Mesendoderm (in vitro differentiated cells): ENCODE data around the gene TP73.

Source experiments
- DNase-seq: peaks from one replicate; pipeline ENCODE4 v3.0.0; 2013
- H2AK5ac ChIP-seq: 2 replicates; pipeline ENCODE4 v1.6.1; 2013; ENCODE audit warnings: low read length, inconsistent platforms
- H2BK120ac ChIP-seq: 2 replicates; pipeline ENCODE4 v1.6.1; 2013; ENCODE audit warnings: low read depth, mild to moderate bottlenecking, low read length, moderate library complexity, mixed read lengths
- H2BK15ac ChIP-seq: replicated peaks from 2 replicates; pipeline ENCODE4 v1.6.1; 2013; ENCODE audit warnings: low read depth, mild to moderate bottlenecking, moderate library complexity
- H2BK5ac ChIP-seq: 2 replicates; pipeline ENCODE4 v1.6.1; 2013; ENCODE audit warnings: low read length, inconsistent platforms
- H3K18ac ChIP-seq: 2 replicates; pipeline ENCODE4 v1.6.1; 2013; ENCODE audit warnings: mild to moderate bottlenecking, low read length, mixed read lengths
- H3K23ac ChIP-seq: one replicate; pipeline ENCODE4 v1.6.1; 2013; ENCODE audit warnings: low read length
- H3K27ac ChIP-seq: 2 replicates; pipeline ENCODE4 v1.5.1; 2013; ENCODE audit warnings: low read depth, mild to moderate bottlenecking, inconsistent platforms, low read length, moderate library complexity
- H3K27me3 ChIP-seq: 2 replicates; pipeline ENCODE4 v1.6.1; 2013; ENCODE audit warnings: low read length, control low read depth, mild to moderate bottlenecking, inconsistent platforms; ENCODE audit not compliant: insufficient read depth, poor library complexity
- H3K36me3 ChIP-seq: 2 replicates; pipeline ENCODE4 v1.6.1; 2013; ENCODE audit warnings: low read length, inconsistent platforms; ENCODE audit not compliant: control insufficient read depth, insufficient read depth
- H3K4ac ChIP-seq: one replicate; pipeline ENCODE4 v1.6.1; 2013; ENCODE audit warnings: low read depth, mild to moderate bottlenecking, low read length, moderate library complexity
- H3K4me1 ChIP-seq: 2 replicates; pipeline ENCODE4 v1.6.1; 2013; ENCODE audit warnings: low read depth, low read length, inconsistent platforms; ENCODE audit not compliant: control insufficient read depth
- H3K4me2 ChIP-seq: 2 replicates; pipeline ENCODE4 v1.6.1; 2013; ENCODE audit warnings: low read length
- H3K4me3 ChIP-seq: 2 replicates; pipeline ENCODE4 v1.5.1; 2013; ENCODE audit warnings: mild to moderate bottlenecking, low read length
- H3K56ac ChIP-seq: one replicate; pipeline ENCODE4 v1.6.1; 2013; ENCODE audit warnings: low read length
- H3K79me1 ChIP-seq: 2 replicates; pipeline ENCODE4 v1.6.1; 2013; ENCODE audit warnings: low read length, inconsistent platforms
- H3K79me2 ChIP-seq: 2 replicates; pipeline ENCODE4 v1.6.1; 2013; ENCODE audit warnings: mild to moderate bottlenecking, low read length; ENCODE audit not compliant: control insufficient read depth, insufficient read depth
- H3K9ac ChIP-seq: 2 replicates; pipeline ENCODE4 v1.6.1; 2013; ENCODE audit warnings: low read length, inconsistent platforms
- H4K5ac ChIP-seq: one replicate; pipeline ENCODE4 v1.6.1; 2013; ENCODE audit warnings: low read length
- H4K8ac ChIP-seq: one replicate; pipeline ENCODE4 v1.6.1; 2013; ENCODE audit warnings: low read depth, mild to moderate bottlenecking, control low read depth, low read length, moderate library complexity
- WGBS: extraction: QIAGEN DNeasy Blood & Tissue Kit; methylation state at CpG from one replicate; pipeline ENCODE4 v1.1.7; 2013; ENCODE audit warnings: low lambda C conversion rate, missing lambda C conversion rate; ENCODE audit not compliant: insufficient coverage; ENCODE audit errors: extremely low coverage; 5-methylcytosine and 5-hydroxymethylcytosine counted together

TP73 gene

DNA sequence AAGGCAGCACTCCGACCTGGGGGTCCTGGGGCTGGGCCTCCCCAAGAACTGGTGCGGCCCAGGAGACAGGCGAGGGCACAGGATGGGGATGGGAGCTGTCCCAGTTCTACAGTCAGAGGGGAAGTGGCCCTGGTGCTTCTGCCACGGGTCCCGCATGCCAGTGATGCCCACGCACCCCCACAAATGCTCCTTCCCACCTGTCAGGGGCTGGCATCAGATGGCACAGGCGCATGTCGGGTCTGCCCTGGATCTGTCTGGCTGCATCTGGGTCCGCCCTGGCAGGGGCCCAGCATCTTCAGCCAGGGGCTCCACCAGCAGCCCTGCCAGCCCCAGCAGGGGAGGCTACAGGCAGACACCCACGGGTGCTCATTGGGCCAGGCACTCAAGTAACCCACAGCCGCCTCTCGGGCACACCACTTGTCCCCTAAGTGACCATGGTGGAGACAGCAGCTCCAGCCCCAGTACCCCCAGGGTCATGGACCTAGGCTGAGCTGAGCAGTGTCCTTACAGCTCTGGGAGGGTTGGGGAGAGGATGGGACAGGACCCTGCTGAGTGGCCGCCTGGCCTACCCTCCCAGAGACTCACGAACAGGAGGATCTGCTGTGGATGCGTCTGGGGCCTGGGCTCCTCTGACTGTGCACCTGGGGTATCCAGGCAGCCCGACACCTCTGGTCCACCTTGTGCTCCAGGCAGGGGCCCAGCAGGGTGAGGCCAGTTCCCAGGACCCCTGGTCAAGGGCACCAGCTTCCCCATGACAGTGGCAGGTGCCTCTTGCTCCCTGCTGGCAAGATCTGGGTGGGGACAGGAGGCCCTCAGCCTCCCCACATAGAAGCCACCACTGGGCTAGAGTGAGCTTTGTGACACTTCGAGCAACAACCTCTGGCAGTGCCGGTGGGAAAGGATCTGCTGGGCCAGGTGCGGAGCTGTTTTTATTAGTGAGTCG is 125.6 kb downstream of the TP73 start:
- no peak overlapping the region for H3K4ac ChIP-seq
- H2BK120ac ChIP-seq: no peak overlapping the region
- H3K9ac ChIP-seq: no peak overlapping the region
- no peak overlapping the region for H3K4me3 ChIP-seq
- no peak overlapping the region for H3K56ac ChIP-seq
- H4K5ac ChIP-seq: no peak overlapping the region
- no peak overlapping the region for H2AK5ac ChIP-seq
- no peaks in the 10 kb centered on the region for H3K79me1 ChIP-seq
- H2BK15ac ChIP-seq: no peak overlapping the region
- H3K79me2 ChIP-seq: no peaks in the 10 kb centered on the region
- no peak overlapping the region for H2BK5ac ChIP-seq
- no peaks in the 10 kb centered on the region for H3K27me3 ChIP-seq
- H3K27ac ChIP-seq: no peak overlapping the region
- no peaks in the 10 kb centered on the region for H3K4me1 ChIP-seq
- H3K23ac ChIP-seq: no peak overlapping the region
- no peak for DNase-seq
- WGBS: no CpG with 5 or more reads among the region's 20 CpGs
- no peak overlapping the region for H3K18ac ChIP-seq
- H3K36me3 ChIP-seq: peaks cover 11% of the 10 kb centered on the region
- H4K8ac ChIP-seq: no peak overlapping the region
- no peak overlapping the region for H3K4me2 ChIP-seq

DNA sequence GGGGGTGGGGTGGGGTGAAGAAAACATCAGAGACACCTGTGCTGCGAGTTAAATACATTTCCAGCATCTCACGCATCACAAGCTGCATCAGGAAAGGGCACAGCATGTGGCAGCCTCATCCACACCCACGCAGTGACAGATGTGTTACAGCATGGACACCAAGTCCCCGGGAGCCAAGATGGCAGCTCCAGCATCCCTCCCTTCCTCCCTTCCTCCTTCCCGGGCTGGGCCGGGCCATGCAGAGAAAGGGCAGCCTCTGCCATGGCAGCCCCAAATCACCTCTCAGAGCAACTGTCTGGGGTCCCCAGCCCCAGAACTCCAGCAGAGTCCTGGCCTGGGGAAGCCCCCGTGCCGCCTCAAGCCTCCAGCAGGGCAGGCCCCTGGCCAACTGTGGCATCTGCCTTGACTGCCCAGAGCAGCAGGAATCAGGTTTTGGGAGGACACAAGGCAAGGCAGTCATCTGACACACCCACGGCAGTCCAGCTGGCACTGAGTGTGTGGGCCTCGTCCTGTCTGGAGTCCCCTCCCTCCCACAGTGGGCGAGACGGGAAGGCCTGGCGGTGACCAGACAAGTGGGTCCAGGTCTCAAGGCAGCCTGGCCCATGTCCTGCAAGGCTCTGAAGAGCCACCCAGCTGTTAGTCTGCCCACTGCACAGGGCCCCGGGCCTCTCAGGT is 126.4 kb downstream of the TP73 start:
- no peaks in the 10 kb centered on the region for H3K27me3 ChIP-seq
- no peak for DNase-seq
- no peaks in the 10 kb centered on the region for H3K79me2 ChIP-seq
- H3K36me3 ChIP-seq: peaks cover 11% of the 10 kb centered on the region
- no peak overlapping the region for H2BK120ac ChIP-seq
- no CpG with 5 or more reads among the region's 14 CpGs for WGBS
- H3K4me2 ChIP-seq: no peak overlapping the region
- H3K4me3 ChIP-seq: no peak overlapping the region
- H4K5ac ChIP-seq: no peak overlapping the region
- no peaks in the 10 kb centered on the region for H3K79me1 ChIP-seq
- H3K27ac ChIP-seq: no peak overlapping the region
- no peak overlapping the region for H3K18ac ChIP-seq
- no peak overlapping the region for H2AK5ac ChIP-seq
- no peak overlapping the region for H2BK5ac ChIP-seq
- no peak overlapping the region for H4K8ac ChIP-seq
- H3K9ac ChIP-seq: no peak overlapping the region
- H3K4ac ChIP-seq: no peak overlapping the region
- H3K56ac ChIP-seq: no peak overlapping the region
- no peak overlapping the region for H2BK15ac ChIP-seq
- no peak overlapping the region for H3K23ac ChIP-seq
- H3K4me1 ChIP-seq: no peaks in the 10 kb centered on the region

DNA sequence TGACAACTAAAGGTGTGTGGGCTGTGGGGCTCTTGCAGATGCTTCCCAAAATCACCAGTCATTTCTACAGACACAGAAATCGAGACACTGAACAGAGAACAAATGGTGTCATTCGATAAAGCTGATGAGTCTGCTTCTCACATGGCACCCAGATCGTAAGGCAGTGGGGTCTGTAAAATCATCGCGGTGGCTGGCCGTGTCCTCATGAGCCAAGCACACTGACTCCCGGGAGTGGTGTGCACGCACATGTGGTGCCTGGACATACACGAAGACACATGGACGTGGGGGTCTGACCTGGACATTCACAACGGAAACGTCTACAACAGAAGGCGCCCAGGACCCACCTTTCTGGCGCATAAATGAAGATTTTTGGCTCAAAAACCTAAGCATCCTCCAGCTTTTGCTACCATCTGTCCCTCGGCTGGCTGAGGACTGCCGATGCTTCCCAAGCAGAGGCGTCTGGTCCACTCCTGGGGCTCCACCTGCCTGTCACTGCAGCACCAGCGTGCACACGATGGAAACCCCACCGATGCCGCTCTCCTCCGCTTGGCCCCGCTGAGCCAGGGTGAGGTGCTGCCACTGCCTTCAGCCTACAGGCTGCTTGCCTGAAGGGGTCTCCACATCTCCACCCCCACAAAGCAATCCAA is 127.1 kb downstream of the TP73 start:
- Histone ChIP-seq H3K79me1 (no peaks in the 10 kb centered on the region), H3K36me3 (peaks cover 14% of the 10 kb centered on the region), H3K4me1 (no peaks in the 10 kb centered on the region), H3K18ac (no peak overlapping the region), H3K27ac (no peak overlapping the region), H3K56ac (no peak overlapping the region), H4K8ac (no peak overlapping the region), H2AK5ac (no peak overlapping the region), H3K9ac (no peak overlapping the region), H3K79me2 (no peaks in the 10 kb centered on the region), H2BK15ac (no peak overlapping the region), H3K4ac (no peak overlapping the region), H3K4me2 (no peak overlapping the region), H3K27me3 (no peaks in the 10 kb centered on the region), H3K23ac (no peak overlapping the region), H4K5ac (no peak overlapping the region), H3K4me3 (no peak overlapping the region), H2BK120ac (no peak overlapping the region), H2BK5ac (no peak overlapping the region)
- no CpG with 5 or more reads among the region's 23 CpGs for WGBS
- DNase-seq: no peak

DNA sequence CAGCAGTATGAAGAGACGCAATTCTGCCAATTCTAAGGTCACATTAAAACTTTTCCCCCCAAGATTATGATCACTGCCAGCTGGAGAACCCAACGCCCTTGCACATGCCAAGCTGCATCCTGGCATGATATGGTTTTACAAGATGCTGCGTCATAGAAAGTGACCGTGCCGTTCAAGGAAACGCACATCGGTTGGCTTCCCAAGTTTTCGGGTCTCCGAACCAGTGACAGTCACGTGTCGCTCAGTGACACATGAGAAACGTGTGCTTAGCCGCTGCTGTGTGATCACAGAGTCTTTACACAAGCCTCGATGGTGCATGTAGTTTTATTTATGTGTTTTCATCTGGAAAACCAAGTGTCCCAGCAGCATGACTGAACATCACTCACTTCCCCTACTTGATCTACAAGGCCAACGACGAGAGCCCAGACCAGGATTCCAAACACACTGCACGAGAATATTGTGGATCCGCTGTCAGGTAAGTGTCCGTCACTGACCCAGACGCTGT is 127.6 kb downstream of the TP73 start:
- no peak for DNase-seq
- Histone ChIP-seq H3K36me3 (peaks cover 15% of the 10 kb centered on the region), H3K79me2 (no peaks in the 10 kb centered on the region), H2AK5ac (no peak overlapping the region), H3K27me3 (no peaks in the 10 kb centered on the region), H2BK15ac (no peak overlapping the region), H3K4me3 (no peak overlapping the region), H4K5ac (no peak overlapping the region), H3K27ac (no peak overlapping the region), H2BK5ac (no peak overlapping the region), H3K4me1 (no peaks in the 10 kb centered on the region), H3K79me1 (no peaks in the 10 kb centered on the region), H3K23ac (no peak overlapping the region), H3K18ac (no peak overlapping the region), H3K4ac (no peak overlapping the region), H2BK120ac (no peak overlapping the region), H3K9ac (no peak overlapping the region), H3K56ac (no peak overlapping the region), H3K4me2 (no peak overlapping the region), H4K8ac (no peak overlapping the region)
- WGBS: no CpG with 5 or more reads among the region's 20 CpGs

DNA sequence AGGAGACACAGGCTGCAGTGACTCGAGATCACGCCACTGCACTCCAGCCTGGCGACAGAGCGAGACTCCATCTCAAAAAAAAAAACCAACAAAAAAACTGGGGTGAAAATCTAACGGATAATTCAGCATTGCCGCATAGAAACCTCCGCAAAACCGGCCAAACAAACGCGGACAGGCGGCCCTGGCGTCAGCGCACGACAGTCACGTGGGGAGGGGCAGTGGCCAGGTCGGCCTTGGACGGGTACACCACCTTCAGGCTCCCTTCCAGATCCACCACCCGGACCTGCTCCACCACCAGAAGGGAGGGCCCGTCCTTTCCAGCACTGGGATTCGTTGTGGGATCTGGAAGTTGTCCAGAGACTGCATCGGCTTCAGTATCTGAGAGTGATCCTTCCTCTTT is 128.6 kb downstream of the TP73 start:
- no peak overlapping the region for H3K56ac ChIP-seq
- H3K23ac ChIP-seq: no peak overlapping the region
- no peak overlapping the region for H4K8ac ChIP-seq
- H3K79me2 ChIP-seq: no peaks in the 10 kb centered on the region
- no peak overlapping the region for H2AK5ac ChIP-seq
- H3K4me1 ChIP-seq: no peaks in the 10 kb centered on the region
- no peak overlapping the region for H3K4me2 ChIP-seq
- no peaks in the 10 kb centered on the region for H3K27me3 ChIP-seq
- no peak for DNase-seq
- peaks cover 16% of the 10 kb centered on the region for H3K36me3 ChIP-seq
- WGBS: no CpG with 5 or more reads among the region's 21 CpGs
- H3K27ac ChIP-seq: no peak overlapping the region
- no peak overlapping the region for H2BK120ac ChIP-seq
- H2BK5ac ChIP-seq: no peak overlapping the region
- H3K4ac ChIP-seq: no peak overlapping the region
- H4K5ac ChIP-seq: no peak overlapping the region
- no peak overlapping the region for H3K4me3 ChIP-seq
- no peaks in the 10 kb centered on the region for H3K79me1 ChIP-seq
- H3K18ac ChIP-seq: no peak overlapping the region
- no peak overlapping the region for H3K9ac ChIP-seq
- H2BK15ac ChIP-seq: no peak overlapping the region
